ENCODE measurements around the gene COL12A1.
A peak's percentile ranks its signal among the peaks of the same experiment; 100 is the strongest.

Gene COL12A1

DNA sequence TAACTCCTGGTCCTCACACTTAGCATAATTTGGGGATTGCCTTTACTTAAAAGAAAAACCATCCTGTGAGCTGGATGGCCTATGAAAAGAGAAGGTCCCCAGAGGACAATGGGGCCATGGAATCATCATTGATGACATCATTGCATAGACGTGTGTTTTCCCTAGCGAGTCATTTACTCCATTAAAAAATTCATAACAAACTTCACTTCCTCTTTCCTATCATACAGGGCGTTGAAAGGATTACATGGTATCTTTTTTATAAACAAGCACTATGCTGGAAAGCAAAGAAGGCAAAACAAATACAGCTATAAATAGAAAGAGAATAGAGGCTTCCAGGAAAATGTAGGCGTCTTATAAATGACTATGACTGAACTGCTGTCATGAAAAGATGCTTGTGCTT, 11.3 kb upstream of the COL12A1 start:
- intact Hi-C loops (cut with DNase I), result no loop called here
- no peak for DNase-seq

DNA sequence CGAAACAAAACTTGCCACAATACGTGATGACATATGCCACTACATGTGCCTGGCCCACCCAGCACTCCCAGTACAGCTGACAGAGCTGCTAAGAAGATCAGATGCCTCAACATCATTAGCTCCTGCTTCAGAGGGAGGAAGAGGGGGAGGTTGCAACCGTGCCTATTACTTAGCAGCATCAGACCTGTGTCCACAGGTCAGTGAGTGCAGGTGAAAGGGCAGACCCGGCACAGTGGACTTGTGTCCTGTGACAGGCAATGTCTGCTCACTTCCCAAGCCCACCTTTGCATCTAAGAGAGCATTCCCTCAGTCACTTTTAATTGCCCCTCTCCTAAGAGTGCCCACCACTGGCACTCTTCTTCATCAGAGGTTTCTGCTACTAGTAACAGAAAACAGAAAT, 9.4 kb upstream of the COL12A1 start:
- DNase-seq, result no peak
- intact Hi-C loops (cut with DNase I), result no loop called here

DNA sequence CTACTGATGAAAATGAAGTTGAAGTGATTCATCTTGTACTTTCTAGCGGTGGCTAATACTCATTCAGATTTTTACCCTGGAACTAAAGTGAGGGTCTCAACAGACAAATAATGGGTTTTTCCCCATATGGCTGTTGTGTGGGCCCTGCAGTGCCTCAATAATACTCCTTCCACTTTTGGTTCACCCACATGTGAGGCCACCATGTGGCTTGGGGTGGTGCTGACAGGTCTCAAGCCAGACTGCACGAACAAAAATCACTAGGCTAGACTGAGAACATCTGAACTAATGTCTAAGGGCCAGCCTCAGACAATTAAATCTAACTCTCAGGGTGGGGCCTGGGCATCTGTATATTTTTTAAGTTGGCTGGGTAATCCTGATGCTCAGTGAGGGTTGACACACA, 7.9 kb upstream of the COL12A1 start:
- intact Hi-C loops (cut with DNase I), result no loop called here
- DNase-seq, result no peak

DNA sequence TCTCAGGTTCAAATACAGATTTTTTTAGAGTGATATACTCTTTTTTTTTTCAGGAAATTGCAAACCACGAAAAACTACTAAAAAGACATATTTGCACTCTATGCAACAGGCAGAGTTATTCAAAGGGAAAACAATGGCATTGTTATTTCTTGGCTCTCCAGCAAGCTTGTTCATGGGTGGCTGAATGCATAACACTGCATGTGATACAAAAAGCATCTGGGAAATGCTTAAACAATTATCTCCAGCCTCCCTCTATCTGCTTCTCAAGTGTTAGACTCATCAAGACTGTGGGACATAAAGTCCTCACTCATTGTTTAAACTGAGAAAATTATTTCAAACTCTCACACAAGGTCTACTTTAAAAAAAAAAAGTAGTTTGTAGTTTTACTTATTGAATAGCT, 7.3 kb upstream of the COL12A1 start:
- intact Hi-C loops (cut with DNase I), result no loop called here
- DNase-seq, result peak in 1 of 42 donors; percentile 30

DNA sequence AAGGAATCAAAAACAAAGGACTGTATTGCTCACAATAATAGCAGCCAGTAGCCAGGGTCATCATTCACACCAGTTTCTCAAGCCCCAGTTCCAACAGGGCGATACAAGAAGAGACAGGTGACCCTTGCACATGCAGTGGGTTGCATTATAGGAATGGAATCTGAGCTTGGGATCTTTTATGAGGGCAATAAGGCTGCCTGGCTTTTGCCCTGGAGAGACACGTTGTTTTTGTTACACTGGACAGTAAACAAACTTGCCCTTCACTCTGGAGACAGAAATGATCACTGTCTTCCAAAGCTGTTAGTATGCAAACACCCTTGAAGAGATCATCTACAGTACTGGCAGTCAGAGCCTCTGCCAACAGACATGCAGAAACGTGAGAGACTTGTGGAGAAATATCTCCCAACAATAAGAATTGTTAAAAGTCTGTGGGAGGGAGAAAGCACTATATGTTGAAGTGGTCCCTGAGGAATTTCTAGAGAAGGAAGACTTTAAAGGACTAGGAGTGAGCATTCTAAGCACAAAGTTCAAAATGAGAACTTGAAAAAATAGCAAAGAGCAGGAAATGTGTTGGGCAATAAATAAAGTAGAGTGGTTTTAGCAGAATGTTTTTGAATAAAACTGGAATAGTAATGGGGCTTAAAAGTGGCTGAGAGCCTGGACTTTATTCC, 6.2 kb upstream of the COL12A1 start:
- intact Hi-C loops (cut with DNase I), result no loop called here
- DNase-seq, result no peak

DNA sequence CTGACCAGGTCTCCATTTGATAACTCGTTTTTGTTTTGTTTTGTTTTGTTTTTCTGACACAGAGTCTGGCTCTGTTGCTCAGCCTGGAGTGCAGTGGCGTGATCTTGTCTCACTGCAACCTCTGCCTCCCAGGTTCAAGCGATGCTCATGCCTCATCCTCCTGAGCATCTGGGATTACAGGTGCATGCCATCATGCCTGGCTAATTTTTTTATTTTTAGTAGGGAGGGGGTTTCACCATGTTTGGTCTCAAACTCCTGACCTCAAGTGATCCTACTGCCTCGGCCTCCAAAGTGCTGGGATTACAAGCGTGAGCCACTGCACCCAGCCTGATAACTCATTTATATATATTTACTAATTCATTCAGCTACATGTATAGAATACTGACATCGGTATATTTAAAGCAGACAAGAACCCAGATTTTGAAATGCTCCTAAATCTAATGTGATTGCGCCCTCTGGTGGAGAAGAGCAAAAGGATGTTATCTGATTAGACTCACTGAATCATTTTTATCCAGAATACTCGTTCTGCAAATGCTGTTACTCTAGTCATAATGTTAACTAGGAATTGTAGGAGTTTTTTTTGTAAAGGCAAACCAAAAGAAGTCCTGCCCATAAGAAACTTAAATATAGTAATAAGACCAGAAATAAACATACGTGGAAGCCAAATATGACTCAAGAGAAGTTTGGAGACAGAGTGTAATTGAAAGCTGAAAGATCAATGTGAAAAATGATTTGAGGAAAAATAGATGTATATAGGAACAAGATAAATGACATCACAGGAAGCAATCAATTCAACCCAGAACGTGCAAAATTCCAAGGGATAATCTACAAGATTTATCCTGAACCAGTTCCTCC, 5.3 kb upstream of the COL12A1 start:
- intact Hi-C loops (cut with DNase I), result no loop called here
- peak in 23 of 42 donors; percentile 35 to 89 (median 74) for DNase-seq

DNA sequence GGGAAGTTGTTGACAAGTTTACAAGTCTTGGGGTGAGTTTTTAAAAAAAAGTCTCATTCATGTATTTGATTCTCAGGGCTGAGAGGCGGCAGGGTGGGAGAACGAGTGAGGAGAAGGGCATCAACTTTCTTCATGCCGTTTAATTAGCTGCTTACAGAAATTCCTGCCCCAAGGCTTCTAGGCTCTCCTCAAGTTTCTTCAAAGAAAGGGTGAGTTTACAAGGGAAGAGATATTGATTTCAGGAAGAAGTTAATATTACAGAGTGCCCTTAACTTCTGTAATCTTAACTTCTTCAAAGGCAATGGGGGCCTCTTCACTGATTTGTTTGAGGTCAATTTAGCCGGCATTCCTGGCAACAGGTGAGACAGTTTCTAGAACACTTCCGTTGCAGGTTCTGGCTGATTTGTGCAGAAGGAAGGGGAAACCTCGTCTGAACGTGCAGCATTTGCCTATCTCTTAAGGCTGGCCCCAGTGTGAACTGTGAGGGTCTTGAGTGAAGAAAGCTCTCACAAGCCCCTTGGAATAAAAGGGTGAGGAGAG, 3.4 kb upstream of the COL12A1 start:
- DNase-seq, result no peak
- intact Hi-C loops (cut with DNase I), result loop anchor here (5.0 kb wide), 2 partner anchors 1117 to 1472 kb away; no protein-coding TSS in a partner anchor

DNA sequence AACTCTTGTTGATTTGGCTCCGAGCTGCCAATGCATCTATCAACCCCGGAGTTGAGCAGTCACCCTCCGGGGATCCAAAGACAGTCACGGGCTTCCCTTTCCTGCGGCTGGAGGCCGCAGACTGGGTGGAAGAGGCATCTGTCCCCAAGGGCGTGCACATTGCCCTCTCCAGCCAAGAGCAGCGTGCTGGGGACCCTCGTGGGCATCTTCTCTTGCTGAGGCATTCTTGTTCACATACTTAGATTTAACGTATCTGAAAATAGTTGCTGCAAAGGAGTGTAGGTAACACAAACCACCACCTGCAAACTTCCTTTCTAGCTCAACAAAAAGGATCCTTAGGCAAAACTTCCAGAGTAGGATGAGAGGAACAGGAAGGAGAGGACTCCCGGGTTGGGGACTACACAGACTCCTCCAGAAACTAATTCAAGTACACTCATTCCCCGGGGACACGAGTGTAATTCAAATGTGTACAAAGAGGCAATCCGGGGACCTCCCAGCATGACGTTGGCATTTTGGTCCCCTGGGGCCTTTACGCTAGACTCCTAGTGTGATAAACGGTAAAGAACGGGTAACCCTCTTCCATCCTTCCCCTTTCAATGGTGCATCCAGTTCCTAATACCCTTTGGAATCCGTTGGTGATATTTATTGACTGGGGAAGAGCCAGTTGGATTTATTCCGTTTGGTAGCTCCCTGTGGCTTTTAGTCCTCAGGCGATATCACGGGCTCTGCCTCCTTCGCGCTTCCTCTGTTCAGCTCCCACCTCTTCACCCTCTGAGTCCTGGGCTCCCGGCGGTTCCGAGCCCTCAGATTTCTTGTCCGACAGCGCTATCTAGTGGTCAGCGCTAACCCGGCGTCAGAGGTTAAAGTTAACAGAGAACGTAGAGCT, 2.7 kb upstream of the COL12A1 start:
- intact Hi-C loops (cut with DNase I), result loop anchor here (5.0 kb wide), 2 partner anchors 1116 to 1471 kb away; no protein-coding TSS in a partner anchor
- peak; percentile 76 to 95 (median 89) for DNase-seq

DNA sequence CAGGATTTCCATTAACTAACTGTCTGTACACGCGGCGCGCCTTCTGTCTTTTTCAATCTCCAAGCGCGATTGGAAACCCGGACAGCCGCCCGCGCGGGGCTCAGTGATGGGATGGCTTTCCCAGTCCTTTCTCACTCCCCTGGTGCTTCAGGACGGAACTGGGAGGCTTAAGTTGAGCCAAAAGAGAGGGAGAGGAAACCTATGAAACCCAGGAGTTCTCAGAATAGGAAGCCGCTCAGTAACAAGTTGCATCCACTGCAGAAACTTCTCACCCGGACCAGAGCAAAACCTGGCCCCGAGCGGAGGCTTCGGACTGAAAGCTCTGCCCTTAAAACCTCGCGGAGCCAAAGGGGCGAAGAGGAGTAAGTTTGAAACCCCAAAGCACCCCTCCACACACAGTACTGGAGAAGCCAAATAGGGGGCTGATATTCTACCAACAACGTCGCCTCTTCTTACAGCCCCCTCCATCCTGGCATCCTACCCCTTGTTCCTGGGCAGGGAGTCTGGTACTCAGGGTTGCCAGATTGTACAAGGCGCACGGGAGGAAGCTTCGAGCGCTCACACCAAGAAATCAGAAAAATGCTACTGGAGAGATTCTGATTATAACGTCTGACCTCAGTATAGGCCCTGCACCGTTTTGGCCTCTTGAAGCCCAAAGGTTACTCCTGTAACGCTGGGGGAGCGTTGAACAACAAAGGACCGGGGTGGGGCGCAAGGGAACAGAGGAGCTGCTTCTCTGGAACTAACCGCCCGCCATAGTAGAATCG, 906 bp upstream of the COL12A1 start:
- intact Hi-C loops (cut with DNase I), result loop anchor here (5.0 kb wide), 2 partner anchors 1114 to 1469 kb away; no protein-coding TSS in a partner anchor
- DNase-seq, result no peak

DNA sequence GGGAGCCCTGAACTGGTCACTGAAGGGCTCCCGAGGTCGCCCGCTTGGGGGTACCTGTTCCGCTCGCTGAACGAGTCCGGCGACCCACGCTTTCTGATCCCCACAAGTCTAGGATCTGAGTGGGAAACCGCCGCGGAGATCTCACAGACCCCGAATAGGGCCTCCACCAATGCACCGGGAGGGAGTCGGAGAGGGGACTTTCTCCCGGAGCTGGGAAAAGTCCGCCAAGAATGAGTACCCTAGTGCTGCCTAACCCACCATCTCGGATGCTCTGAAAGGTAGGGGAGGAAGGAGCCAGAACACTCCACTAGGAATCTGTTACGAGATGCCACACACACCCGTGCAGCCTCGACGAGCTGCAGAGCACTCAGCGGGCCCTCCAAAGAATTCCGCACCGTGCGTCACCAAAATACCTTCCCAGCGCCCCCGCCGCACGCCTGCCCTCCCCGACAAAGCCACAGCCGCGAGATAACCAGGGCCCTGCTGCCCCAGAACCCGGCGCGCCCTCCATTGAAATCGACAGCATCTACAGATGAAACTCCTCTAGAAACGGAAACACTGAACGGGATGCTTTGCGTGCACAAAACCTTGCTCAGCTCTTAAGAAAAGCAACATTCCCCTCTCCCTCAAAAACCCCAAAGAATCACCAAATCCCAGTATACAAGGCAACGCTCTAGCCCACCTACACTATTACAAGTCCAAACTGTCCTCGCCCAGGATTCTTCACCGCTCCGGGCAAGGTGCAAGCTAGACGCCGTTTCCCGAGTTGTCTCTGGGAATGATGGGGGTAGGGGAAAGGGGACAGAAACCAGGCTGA, 686 bp downstream of the COL12A1 start:
- DNase-seq, result no peak
- intact Hi-C loops (cut with DNase I), result loop anchor here (5.0 kb wide), 2 partner anchors 1113 to 1468 kb away; no protein-coding TSS in a partner anchor

DNA sequence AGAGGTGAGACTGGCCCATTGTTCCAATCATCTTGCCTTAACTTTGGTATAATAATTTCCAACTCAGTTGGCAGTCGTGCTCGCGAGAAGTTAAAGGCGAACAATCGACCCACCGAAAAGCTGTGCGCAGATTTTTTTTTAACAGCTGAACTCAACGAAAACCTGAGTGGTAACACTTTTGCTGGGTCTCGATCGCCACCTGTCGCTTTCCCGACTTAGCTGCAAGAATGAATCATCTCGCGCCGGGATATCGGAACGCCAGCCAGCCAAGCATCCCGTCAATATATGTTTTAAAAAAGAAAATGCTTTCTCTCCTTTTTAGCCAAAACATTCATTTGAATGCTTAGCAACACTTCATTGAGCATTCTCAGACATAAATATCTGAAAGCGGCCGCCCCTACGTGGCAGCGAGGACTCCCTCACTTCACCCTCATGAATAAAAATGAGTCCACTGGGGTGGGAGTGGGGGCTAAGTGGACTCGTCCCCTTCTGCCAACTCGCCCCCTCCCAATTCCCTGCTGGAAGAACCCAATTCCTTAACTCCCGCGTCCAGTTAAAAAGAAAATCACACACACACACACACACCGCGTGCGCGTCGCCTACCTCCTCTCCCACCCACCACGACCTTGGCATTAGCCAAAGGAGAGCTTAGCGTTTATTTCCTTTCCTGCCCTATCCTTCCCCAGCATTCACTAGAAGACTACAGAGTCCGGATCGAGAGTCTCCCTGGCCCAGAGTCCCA, 1.5 kb downstream of the COL12A1 start:
- peak; percentile 56 to 90 (median 74) for DNase-seq
- intact Hi-C loops (cut with DNase I), result no loop called here

DNA sequence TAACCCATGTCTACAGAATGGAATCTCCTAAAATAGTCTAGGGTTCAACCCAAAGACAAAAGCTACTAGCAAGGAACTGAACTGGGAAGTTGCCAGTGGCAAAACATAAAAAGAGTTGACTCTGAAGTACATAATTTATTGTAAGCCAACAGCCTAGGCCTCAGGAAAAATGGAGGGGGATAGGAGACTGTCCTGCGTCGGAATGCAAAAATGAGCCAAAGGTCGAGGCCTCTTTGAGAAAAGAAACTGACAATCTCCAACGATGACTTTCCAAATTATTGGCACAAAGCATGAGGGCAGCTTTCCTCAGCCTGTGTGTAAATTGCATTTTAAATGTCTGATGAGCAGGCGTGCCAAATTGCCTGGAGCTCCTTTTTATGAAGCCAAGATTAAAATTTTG, 2.1 kb downstream of the COL12A1 start:
- no peak for DNase-seq
- intact Hi-C loops (cut with DNase I), result no loop called here

DNA sequence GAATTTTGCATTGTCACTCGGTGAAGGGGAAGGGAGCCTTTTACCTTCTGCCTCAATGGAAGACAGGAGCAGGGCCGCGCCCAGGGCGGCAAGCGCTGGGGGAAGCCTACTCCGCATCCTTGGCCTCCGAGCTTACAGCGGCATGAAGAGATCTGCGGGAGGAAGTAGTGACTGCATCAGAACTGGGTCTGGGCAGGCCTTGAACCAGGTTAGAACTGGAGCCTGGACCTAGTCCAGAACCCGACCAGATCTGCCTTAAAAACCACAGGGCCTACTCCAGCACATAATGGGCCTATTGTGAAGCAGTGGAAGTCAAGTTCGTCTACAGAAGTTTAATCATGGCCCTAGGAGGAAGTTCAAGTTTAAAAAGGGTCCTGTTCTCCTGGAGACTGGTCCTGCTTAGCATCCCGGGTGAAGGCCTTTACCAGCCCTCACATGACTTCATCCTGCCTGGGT, 3.1 kb downstream of the COL12A1 start:
- intact Hi-C loops (cut with DNase I), result no loop called here
- no peak for DNase-seq

DNA sequence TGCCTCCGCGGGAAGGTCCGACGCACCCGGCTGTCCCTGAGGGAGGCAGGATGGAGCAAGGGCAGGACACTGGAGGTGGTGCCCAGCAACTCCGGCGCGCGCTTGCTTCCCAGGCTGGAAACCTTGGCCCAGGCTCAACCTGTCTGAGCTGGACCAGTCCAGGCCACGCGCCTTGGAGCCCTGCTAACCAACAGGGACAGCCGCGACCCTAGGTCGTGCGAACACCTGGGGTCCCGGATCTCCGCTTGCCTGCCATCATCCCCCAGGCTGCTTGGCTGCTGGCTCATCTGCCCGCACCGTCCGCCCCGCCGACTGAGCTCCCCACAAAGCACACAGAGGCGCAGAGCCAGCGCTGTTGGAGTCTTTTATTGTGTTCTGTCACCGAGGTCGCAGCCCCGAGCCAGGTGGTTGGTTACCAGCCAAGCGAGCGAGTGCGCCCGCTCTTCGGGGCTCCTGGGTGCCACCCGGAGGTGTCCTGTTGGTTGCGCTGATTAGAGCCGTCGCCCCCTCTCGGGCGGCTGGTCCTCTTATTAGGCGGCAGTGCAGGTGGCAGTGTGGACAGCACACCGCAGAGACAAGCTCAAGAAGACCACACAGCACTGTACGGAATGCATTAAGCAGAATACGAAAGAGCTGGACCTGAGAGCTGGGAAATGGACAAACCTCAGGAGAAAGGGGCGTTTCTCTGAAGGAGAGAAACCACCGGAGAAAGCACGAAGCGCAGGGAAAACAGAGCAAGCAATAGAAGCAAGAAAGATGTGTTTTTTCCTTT, 3.8 kb downstream of the COL12A1 start:
- peak in 4 of 42 donors; percentile 5 to 37 (median 10) for DNase-seq
- intact Hi-C loops (cut with DNase I), result no loop called here

DNA sequence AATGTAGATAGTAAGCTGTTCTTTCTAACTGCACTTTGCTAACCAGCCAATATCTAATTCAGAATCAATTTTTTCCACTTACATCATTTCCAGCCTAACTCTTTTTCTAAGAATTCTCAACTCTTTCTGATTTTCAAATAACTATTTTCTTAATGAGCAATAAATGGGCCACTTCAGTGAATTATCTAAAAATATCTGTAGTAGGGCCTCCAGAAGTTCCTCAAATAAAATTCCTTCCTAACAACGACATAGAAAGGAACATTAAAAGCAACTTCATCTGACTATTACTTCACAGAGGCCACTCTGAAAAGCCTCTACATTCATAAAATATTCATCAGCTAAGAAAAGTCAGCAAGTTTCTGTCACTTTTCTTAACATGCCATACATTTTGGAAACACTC, 4.8 kb downstream of the COL12A1 start:
- intact Hi-C loops (cut with DNase I), result no loop called here
- no peak for DNase-seq

DNA sequence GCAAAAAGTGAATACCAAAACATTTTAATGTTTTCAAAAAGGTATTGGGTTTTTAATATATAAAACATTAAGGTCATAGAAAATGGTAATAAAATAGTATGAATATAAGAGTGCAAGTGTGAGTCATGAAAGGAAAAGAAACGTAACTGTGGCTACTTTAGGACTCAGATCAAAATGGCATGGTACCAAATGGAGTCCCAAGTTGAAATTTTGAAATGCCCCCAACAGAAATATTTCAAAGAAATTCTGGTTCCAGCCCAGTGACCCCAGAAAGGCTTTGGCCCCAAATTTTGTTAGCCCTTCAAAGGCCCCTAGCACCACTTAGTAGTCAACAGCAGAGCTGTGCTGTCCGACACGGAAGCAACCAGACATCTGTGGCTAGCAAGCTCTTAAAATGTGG, 6.0 kb downstream of the COL12A1 start:
- intact Hi-C loops (cut with DNase I), result no loop called here
- no peak for DNase-seq

Data from head of caudate nucleus (tissue), 42 donors.